Gastrocnemius medialis (tissue), 4 donors: Measurements from ENCODE around the gene SUPT4H1. TPM values are rescaled to one million over a fixed set of nuclear protein-coding genes. Genes with fewer than 3 reads are reported as not detected.

Source experiments
- ATAC-seq, 2 donors: fragments of 150-250 bp; one replicate each; pipeline ENCODE4 v1.9.1; 2016
- DNase-seq, 2 donors: peaks; one replicate each; pipeline ENCODE4 v3.0.0-alpha.2; 2019
- H3K27ac ChIP-seq, 4 donors: fragments of 200-600 bp; sonication (generic); 1 replicate in 1 of 4; 2 replicates in 3 of 4; pipeline ENCODE4 v1.5.1; 2016 to 2018; ENCODE audit warnings: mild to moderate bottlenecking in 2 of 4, moderate library complexity in 1 of 4
- H3K27me3 ChIP-seq, 3 donors: fragments of 200-600 bp; sonication (generic) in 2 of 3; 1 replicate in 1 of 3; 2 replicates in 2 of 3; pipeline versions ENCODE4 v1.5.1 to v1.6.0; 2016 to 2019; ENCODE audit warnings: mild to moderate bottlenecking in 1 of 3, moderate library complexity in 1 of 3
- H3K36me3 ChIP-seq, 2 donors: fragments of 200-600 bp; sonication (generic) in 1 of 2; one replicate each; pipeline ENCODE4 v1.5.1; 2017 to 2018
- H3K4me1 ChIP-seq, 2 donors: fragments of 200-600 bp; sonication (generic) in 1 of 2; one replicate each; pipeline ENCODE4 v1.5.1; 2016 to 2017; ENCODE audit warnings: mild to moderate bottlenecking in 2 of 2
- H3K4me3 ChIP-seq, 4 donors: fragments of 200-600 bp; sonication (generic) in 3 of 4; 1 replicate in 1 of 4; 2 replicates in 3 of 4; pipeline ENCODE4 v1.5.1; 2016 to 2019; ENCODE audit warnings: mild to moderate bottlenecking in 2 of 4
- H3K9me3 ChIP-seq, 3 donors: fragments of 200-600 bp; sonication (generic) in 2 of 3; 1 replicate in 1 of 3; 2 replicates in 2 of 3; pipeline ENCODE4 v1.5.1; 2016 to 2019
- CTCF ChIP-seq, 5 experiments: fragments of 450-650 bp in 3 of 5; fragments of 200-600 bp in 2 of 5; sonication (generic) in 2 of 5; IDR thresholded peaks in 4 of 5; conservative IDR thresholded peaks in 1 of 5; 1 replicate in 4 of 5; 2 replicates in 1 of 5; pipeline ENCODE4 v1.5.1; 2016 to 2019; ENCODE audit warnings: antibody characterized with exemption in 5 of 5, mild to moderate bottlenecking in 3 of 5, moderate library complexity in 3 of 5
- POLR2A ChIP-seq, 2 donors: fragments of 450-650 bp; IDR thresholded peaks; one replicate each; pipeline ENCODE4 v1.6.1; 2017; ENCODE audit warnings: antibody characterized with exemption in 2 of 2, mild to moderate bottlenecking in 2 of 2, moderate library complexity in 2 of 2
- in situ Hi-C, 4 donors: fragments of 200-750 bp; cut with MboI; loops; one replicate each; pipeline versions ENCODE4 v1.15.0 to v1.8.0; 2017; ENCODE audit warnings: low sequenced_read_pairs in 4 of 4
- intact Hi-C: fragments of 100-400 bp; cut with DNase I; formaldehyde crosslinking; loops from one replicate; pipeline ENCODE4 v1.15.1; 2023; ENCODE audit warnings: low total_unique reads
- total RNA-seq, 4 donors: library from RNA; depleted of rRNA; stranded (reverse); fragments of >200 nt; gene quantifications; one replicate each; pipeline versions ENCODE4 v1.1.0 to v1.2.3, GENCODE V29; 2016

The SUPT4H1 gene
- total RNA-seq, 4 donors from 2014 or later, result 39.6 to 49.0 (median 41.1) TPM

DNA sequence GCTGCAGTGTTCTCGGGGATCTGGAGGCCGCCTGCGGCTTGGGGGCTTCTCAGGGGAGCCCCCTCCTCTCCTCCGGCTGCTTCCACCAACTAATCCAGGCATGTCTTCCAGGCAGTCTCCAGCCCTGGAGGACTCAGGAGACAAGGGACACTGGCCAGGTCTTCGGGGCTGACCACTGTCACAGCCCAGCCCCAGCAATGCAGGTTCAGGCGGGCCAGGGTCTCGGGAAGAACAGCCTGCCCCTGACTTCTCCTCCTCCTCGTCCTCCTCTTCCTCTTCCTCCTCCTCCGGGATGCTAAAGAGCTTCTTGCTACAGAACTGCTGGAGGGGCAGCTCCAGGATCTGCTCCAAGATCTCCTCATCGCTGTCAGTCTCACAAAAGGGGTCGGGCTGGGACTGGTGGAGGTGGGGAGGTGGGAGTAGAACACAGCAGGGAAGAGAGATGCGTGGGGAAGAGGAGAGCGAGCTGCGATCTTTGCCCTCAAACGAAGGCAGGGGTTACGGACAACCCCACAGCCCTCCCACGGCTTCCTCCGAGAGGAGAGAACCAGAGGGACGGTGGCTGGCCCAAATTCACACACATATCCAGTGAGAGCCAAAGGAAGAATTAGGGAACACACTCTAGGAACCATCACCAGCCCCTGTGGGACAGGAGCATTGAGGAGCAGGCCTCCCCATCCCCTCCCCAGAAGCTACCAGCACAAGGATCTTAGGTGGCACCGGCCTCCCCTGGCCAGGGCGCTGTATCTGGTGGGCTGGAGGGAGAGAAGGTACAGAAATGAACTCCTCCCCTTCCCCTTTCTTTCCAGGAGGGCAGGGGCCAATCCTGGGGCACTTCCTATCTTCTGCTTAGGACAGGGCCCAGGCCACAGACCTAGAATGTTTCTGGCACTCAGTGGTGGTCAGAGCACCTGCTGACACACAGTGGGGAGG, 42.8 kb downstream of the SUPT4H1 start:
- no peak for TF ChIP-seq CTCF (IDR thresholded peaks at IDR 0.05 in 4 of 5, conservative IDR thresholded peaks at IDR 0.05 in 1 of 5)
- TF ChIP-seq POLR2A (IDR thresholded peaks at IDR 0.05), result no peak
- no peak for DNase-seq

GRCh38 chr17:58308173-58308984, 43.6 kb downstream of the SUPT4H1 start:
- no peak for TF ChIP-seq POLR2A (IDR thresholded peaks at IDR 0.05)
- no peak for TF ChIP-seq CTCF (IDR thresholded peaks at IDR 0.05 in 4 of 5, conservative IDR thresholded peaks at IDR 0.05 in 1 of 5)
- Histone ChIP-seq H3K9me3 (no peaks in the 10 kb centered on the region), H3K4me3 (no peak overlapping the region), H3K36me3 (no peaks in the 10 kb centered on the region), H3K27ac (no peak overlapping the region), H3K27me3 (no peaks in the 10 kb centered on the region), H3K4me1 (no peaks in the 10 kb centered on the region)
- ATAC-seq (no peak), DNase-seq (no peak)
- in situ Hi-C loops, result loop anchor here in 1 of 4 donors (25.0 kb wide), 1 partner anchor 104 kb away; the partner anchor contains the start of gene RNF43
- intact Hi-C loops, result loop anchor here (5.0 kb wide), 1 partner anchor 109 kb away; the partner anchor contains the start of gene RNF43

More for the DNA sequence above, 42.8 kb downstream of the SUPT4H1 start:
- H3K27me3 ChIP-seq, result no peaks in the 10 kb centered on the region
- H3K36me3 ChIP-seq, result no peaks in the 10 kb centered on the region
- H3K9me3 ChIP-seq, result no peaks in the 10 kb centered on the region
- intact Hi-C loops (loop anchor here (5.0 kb wide), 1 partner anchor 108 kb away; the partner anchor contains the start of gene RNF43), in situ Hi-C loops (loop anchor here in 1 of 4 donors (25.0 kb wide), 1 partner anchor 103 kb away; the partner anchor contains the start of gene RNF43)
- no peaks in the 10 kb centered on the region for H3K4me1 ChIP-seq
- H3K27ac ChIP-seq, result no peak overlapping the region
- H3K4me3 ChIP-seq, result no peak overlapping the region
- no peak for ATAC-seq

GRCh38 chr17:58307468-58308172, 44.4 kb downstream of the SUPT4H1 start:
- in situ Hi-C loops, result loop anchor here in 1 of 4 donors (25.0 kb wide), 1 partner anchor 105 kb away; the partner anchor contains the start of gene RNF43
- H3K4me1 ChIP-seq, result no peaks in the 10 kb centered on the region
- H3K27ac ChIP-seq, result no peak overlapping the region
- ATAC-seq (no peak), DNase-seq (no peak)
- H3K4me3 ChIP-seq, result no peak overlapping the region
- H3K27me3 ChIP-seq, result no peaks in the 10 kb centered on the region
- intact Hi-C loops, result loop anchor here (5.0 kb wide), 1 partner anchor 110 kb away; the partner anchor contains the start of gene RNF43
- H3K9me3 ChIP-seq, result no peaks in the 10 kb centered on the region
- TF ChIP-seq POLR2A (IDR thresholded peaks at IDR 0.05) (no peak), CTCF (IDR thresholded peaks at IDR 0.05 in 4 of 5, conservative IDR thresholded peaks at IDR 0.05 in 1 of 5) (no peak)
- no peaks in the 10 kb centered on the region for H3K36me3 ChIP-seq
